NAMALWA (cell line): ENCODE data around the gene TSPAN9.

Experiments used
- DNase-seq: peaks from one replicate; pipeline ENCODE4 v3.0.0-alpha.2; 2015; ENCODE audit warnings: low spot score

Gene TSPAN9

GRCh38 chr12:3076730-3077571 is at the start of gene TSPAN9:
TSS of gene TSPAN9 (plus strand) at chr12:3077379. CDS start at chr12:3201194, 123,815 bp downstream.
- peak; percentile 49 for DNase-seq

- DNase-seq, result no peak
These were observed 49.1 kb upstream of the TSPAN9 start for GRCh38 chr12:3028108-3028507.

GRCh38 chr12:3030821-3031429 is 46.3 kb upstream of the TSPAN9 start:
- no peak for DNase-seq

GRCh38 chr12:3032161-3032560 is 45.0 kb upstream of the TSPAN9 start:
- no peak for DNase-seq

GRCh38 chr12:3032770-3033538 is 44.2 kb upstream of the TSPAN9 start:
- no peak for DNase-seq

- no peak for DNase-seq
These were observed 43.7 kb upstream of the TSPAN9 start for GRCh38 chr12:3033539-3033867.

GRCh38 chr12:3034067-3034750 is 43.0 kb upstream of the TSPAN9 start:
- peak; percentile 83 for DNase-seq

- DNase-seq, result no peak
These were observed 42.0 kb upstream of the TSPAN9 start for GRCh38 chr12:3035171-3035570.

- DNase-seq, result peak; percentile 32
These were observed 41.1 kb upstream of the TSPAN9 start for GRCh38 chr12:3035815-3036702.

- no peak for DNase-seq
These were observed 40.1 kb upstream of the TSPAN9 start for GRCh38 chr12:3036901-3037600.

- no peak for DNase-seq
These were observed 39.0 kb upstream of the TSPAN9 start for GRCh38 chr12:3038166-3038565.

- no peak for DNase-seq
These were observed 38.2 kb upstream of the TSPAN9 start for GRCh38 chr12:3038926-3039510.

- no peak for DNase-seq
These were observed 37.0 kb upstream of the TSPAN9 start for GRCh38 chr12:3040026-3040656.

- DNase-seq, result no peak
These were observed 36.3 kb upstream of the TSPAN9 start for GRCh38 chr12:3040663-3041544.

GRCh38 chr12:3041558-3042164 is 35.5 kb upstream of the TSPAN9 start:
- DNase-seq, result peak; percentile 95

- peak; percentile 95 for DNase-seq
These were observed 34.8 kb upstream of the TSPAN9 start for GRCh38 chr12:3042394-3042793.

- no peak for DNase-seq
These were observed 34.4 kb upstream of the TSPAN9 start for GRCh38 chr12:3042826-3043225.

GRCh38 chr12:3043406-3043805 is 33.8 kb upstream of the TSPAN9 start:
- DNase-seq, result no peak
